ENCODE measurements around the gene DCAF12. TPM values are rescaled to one million over a fixed set of nuclear protein-coding genes. Genes with fewer than 3 reads are reported as not detected.
A peak's percentile ranks its signal among the peaks of the same experiment; 100 is the strongest.

The DCAF12 gene
- total RNA-seq, 1 donor from 2014 or later: 41.0 TPM

GRCh38 chr9:34059954-34060353 is 66.5 kb downstream of the DCAF12 start:
- H3K27me3 Mint-ChIP-seq (ENCODE audit: insufficient read depth, low read depth): peaks cover 2% of the 10 kb centered on the region
- H3K4me1 Mint-ChIP-seq: no peaks in the 10 kb centered on the region
- no peak overlapping the region for H3K27ac Mint-ChIP-seq
- DNase-seq (ENCODE audit: low spot score): no peak
- H3K36me3 Mint-ChIP-seq: no peaks in the 10 kb centered on the region
- no peak overlapping the region for H3K4me3 ChIP-seq
- H3K27me3 ChIP-seq: no peaks in the 10 kb centered on the region
- H3K9ac ChIP-seq: no peak overlapping the region
- H3K36me3 ChIP-seq: no peaks in the 10 kb centered on the region
- no peaks in the 10 kb centered on the region for H3K4me1 ChIP-seq
- H2AFZ ChIP-seq (replicated peaks): no peak overlapping the region
- H3K79me2 ChIP-seq (ENCODE audit: low read depth): no peaks in the 10 kb centered on the region
- no peaks in the 10 kb centered on the region for H4K20me1 ChIP-seq (ENCODE audit: low read depth)
- no peak overlapping the region for H3K4me2 ChIP-seq
- H3K27ac ChIP-seq: no peak overlapping the region
- no peak for TF ChIP-seq EZH2 (IDR thresholded peaks at IDR 0.05)
- TF ChIP-seq CTCF (IDR thresholded peaks at IDR 0.05): no peak
- TF ChIP-seq EZH2phosphoT487 (IDR thresholded peaks at IDR 0.05): no peak
- H3F3A ChIP-seq (ENCODE audit: low read depth): no peaks in the 10 kb centered on the region
- H3K9me3 ChIP-seq (ENCODE audit: low read depth): no peaks in the 10 kb centered on the region
- H3K9me3 Mint-ChIP-seq: no peaks in the 10 kb centered on the region
- no peak overlapping the region for H3K4me3 Mint-ChIP-seq

- Mint-ChIP-seq H3K27ac (no peak overlapping the region), H3K36me3 (no peaks in the 10 kb centered on the region), H3K4me3 (no peak overlapping the region), H3K9me3 (no peaks in the 10 kb centered on the region), H3K27me3 (ENCODE audit: insufficient read depth, low read depth) (peaks cover 2% of the 10 kb centered on the region), H3K4me1 (no peaks in the 10 kb centered on the region)
- Histone ChIP-seq H2AFZ (replicated peaks) (no peak overlapping the region), H3K27me3 (no peaks in the 10 kb centered on the region), H3K4me1 (no peaks in the 10 kb centered on the region), H3K36me3 (no peaks in the 10 kb centered on the region), H4K20me1 (ENCODE audit: low read depth) (no peaks in the 10 kb centered on the region), H3K79me2 (ENCODE audit: low read depth) (no peaks in the 10 kb centered on the region), H3K27ac (no peak overlapping the region), H3K9me3 (ENCODE audit: low read depth) (no peaks in the 10 kb centered on the region), H3K4me2 (no peak overlapping the region), H3F3A (ENCODE audit: low read depth) (no peaks in the 10 kb centered on the region), H3K4me3 (no peak overlapping the region), H3K9ac (no peak overlapping the region)
- TF ChIP-seq EZH2 (IDR thresholded peaks at IDR 0.05): no peak
- no peak for TF ChIP-seq CTCF (IDR thresholded peaks at IDR 0.05)
- no peak for TF ChIP-seq EZH2phosphoT487 (IDR thresholded peaks at IDR 0.05)
- no peak for DNase-seq (ENCODE audit: low spot score)
Observed at GRCh38 chr9:34059281-34059680, 67.2 kb downstream of the DCAF12 start.

- Histone ChIP-seq H4K20me1 (ENCODE audit: low read depth) (peaks cover 12% of the 10 kb centered on the region), H3K4me1 (peaks cover 7% of the 10 kb centered on the region), H3K79me2 (ENCODE audit: low read depth) (peaks cover 38% of the 10 kb centered on the region), H3K4me3 (peak overlapping the region; percentile 90), H3F3A (ENCODE audit: low read depth) (peaks cover 14% of the 10 kb centered on the region), H3K27me3 (no peaks in the 10 kb centered on the region), H3K4me2 (peak overlapping the region; percentile 96), H3K36me3 (no peaks in the 10 kb centered on the region), H3K27ac (peak overlapping the region; percentile 98), H3K9me3 (ENCODE audit: low read depth) (no peaks in the 10 kb centered on the region), H2AFZ (replicated peaks) (peak overlapping the region; percentile 99), H3K9ac (no peak overlapping the region)
- H3K9me3 Mint-ChIP-seq: no peaks in the 10 kb centered on the region
- peak overlapping the region; percentile 100 for H3K27ac Mint-ChIP-seq
- H3K4me1 Mint-ChIP-seq: peaks cover 25% of the 10 kb centered on the region
- peaks cover 7% of the 10 kb centered on the region for H3K27me3 Mint-ChIP-seq (ENCODE audit: insufficient read depth, low read depth)
- TF ChIP-seq CTCF (IDR thresholded peaks at IDR 0.05): no peak
- TF ChIP-seq EZH2 (IDR thresholded peaks at IDR 0.05): no peak
- no peak for TF ChIP-seq EZH2phosphoT487 (IDR thresholded peaks at IDR 0.05)
- H3K4me3 Mint-ChIP-seq: peak overlapping the region; percentile 99
- DNase-seq (ENCODE audit: low spot score): peak; percentile 24
- H3K36me3 Mint-ChIP-seq: peaks cover 4% of the 10 kb centered on the region
Observed at GRCh38 chr9:34049630-34050384, 76.7 kb downstream of the DCAF12 start.
